Right lobe of liver (tissue), 4 donors: ENCODE results near the gene TYSND1.

Experiments
- CTCF ChIP-seq, 4 donors: fragments of 200-600 bp in 3 of 4; fragments of 450-650 bp in 1 of 4; IDR thresholded peaks; one replicate each; pipeline versions ENCODE4 v1.5.1 to v1.8.0; 2016 to 2022; ENCODE audit warnings: antibody characterized with exemption in 4 of 4, mild to moderate bottlenecking in 2 of 4
- POLR2A ChIP-seq: fragments of 450-650 bp; IDR thresholded peaks from one replicate; pipeline ENCODE4 v1.6.1; 2017; ENCODE audit warnings: antibody characterized with exemption, mild to moderate bottlenecking
- donor health status: DM: no; HTN: no; CAD: no.
- donor health status: DM: no; HTN: no; CAD: no.
- donor health status: DM: no; HTN: yes; CAD: no.

- TF ChIP-seq CTCF (IDR thresholded peaks at IDR 0.05) (no peak), POLR2A (no peak)
Observed at GRCh38 chr10:70098271-70098670, 48.2 kb downstream of the TYSND1 start.
